HG02870 (cell line): ENCODE data around the gene DVL2.
A peak's percentile ranks its signal among the peaks of the same experiment; 100 is the strongest.
"Not testable (repeated sequence)": the region's sequence is repeated elsewhere in the genome, so short reads cannot be mapped to it uniquely, and the experiment has no call there.

Source experiments
- ATAC-seq: cut with Tn5 transposase; IDR thresholded peaks from one replicate; pipeline ENCODE4 v1.9.1; 2021; ENCODE audit warnings: mild to moderate bottlenecking, moderate library complexity; ENCODE audit not compliant: unreplicated experiment

DVL2 gene

DNA sequence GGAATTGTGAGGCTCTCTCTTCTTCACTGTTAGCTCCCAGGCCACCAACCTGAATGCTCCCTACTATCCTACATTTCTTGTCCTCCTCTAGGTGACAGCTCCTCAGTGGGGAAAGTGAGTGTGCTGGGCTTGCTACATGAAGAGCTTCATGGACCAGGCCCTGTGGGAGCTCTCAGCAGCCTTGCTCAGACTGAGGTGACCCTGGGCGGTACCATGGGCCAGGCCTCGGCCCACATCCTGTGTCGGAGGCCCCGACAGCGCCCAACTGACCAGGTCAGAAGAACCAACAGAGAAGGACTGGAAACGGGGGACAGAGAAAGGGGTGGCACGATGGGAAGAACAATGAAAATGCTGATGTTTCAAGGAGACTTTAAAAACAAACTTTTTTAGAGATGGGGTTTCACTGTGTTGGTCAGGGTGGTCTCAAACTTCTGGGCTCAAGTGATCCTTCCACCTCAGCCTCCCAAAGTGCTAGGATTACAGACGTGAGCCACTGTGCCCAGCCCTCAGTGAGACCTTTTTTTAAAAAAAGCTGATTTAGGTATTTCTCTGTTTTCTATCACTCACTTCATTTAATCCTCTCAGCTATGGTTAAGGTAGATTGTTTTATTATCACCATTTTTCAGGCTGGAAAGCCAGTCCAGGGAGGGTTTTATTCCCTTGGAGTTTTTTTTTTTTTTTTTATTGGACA lies 22.6 kb upstream of the DVL2 start:
- no peak for ATAC-seq

DNA sequence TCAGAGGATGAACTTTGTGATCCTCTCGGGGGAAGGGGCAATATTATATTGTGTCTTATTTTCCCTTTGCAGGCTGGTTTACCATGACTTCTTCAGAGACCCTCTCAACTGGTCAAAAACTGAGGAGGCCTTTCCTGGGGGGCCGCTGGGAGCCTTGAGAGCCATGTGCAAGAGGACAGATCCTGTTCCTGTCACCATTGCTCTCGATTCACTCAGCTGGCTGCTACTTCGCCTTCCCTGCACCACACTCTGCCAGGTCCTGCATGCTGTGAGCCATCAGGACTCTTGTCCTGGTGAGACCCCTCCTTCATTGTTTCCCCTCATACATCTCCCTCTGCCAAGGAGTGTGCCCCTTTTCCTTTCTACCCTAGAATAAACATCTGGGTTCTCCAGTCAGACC lies 20.2 kb upstream of the DVL2 start:
- no peak for ATAC-seq

DNA sequence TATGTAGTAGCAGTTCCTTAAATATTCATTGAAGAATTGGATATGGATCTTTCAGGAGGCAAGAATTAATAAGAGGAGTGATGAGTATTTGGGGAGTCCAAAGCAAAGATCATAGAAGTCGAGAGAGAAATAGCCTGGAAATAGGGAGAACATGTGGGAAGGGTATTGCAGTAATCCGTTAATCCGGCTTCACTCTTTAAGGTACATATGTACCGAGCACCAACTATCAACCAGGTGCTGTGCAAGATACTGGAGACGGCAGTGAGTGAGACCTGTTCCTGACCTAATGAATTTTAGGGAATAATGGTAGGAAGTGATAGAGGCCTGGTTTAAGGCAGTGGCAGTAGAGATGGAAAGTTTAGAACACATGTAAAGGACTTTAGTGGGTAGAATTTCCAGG lies 18.8 kb upstream of the DVL2 start:
- no peak for ATAC-seq

DNA sequence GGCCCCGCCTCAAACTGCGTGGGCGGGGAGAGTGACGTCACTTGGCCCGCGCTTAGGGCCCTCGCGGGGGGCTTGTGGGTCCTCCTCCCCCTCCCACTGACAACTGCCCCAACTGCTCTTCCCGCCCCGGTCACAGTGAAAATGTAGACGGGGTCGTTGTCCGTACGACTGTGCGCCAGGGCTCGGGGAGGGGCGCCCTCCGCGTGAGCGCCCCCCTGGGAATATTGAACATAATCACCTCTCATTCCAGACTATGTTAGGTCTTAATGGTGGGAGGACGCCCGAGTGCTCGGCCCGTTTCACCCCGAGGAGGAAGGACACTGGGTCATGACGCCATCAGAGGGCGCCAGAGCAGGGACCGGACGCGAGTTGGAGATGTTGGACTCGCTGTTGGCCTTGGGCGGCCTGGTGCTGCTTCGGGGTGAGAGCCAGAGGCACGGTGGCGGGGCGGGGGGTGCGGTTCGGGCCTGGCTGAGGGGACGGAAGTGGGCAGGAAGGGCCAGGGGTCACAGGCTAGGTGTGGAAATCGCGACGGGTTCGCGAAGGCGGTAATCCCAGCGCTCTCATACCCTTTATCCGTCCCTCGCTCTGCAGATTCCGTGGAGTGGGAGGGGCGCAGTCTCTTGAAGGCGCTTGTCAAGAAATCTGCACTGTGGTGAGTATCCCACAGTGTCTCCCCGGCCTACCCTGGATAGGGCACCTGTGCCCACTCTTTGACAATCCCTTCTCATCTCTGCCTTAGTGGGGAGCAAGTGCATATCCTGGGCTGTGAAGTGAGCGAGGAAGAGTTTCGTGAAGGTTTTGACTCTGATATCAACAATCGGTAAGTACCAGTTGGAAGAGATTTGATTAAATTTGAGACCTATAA lies 18.1 kb upstream of the DVL2 start, which contains the start of gene ELP5:
Gene ELP5 (plus strand): TSS at position 40 of the 868 bp plus-strand sequence. CDS start 336 bp downstream, at position 376.
- peak; percentile 36 for ATAC-seq

DNA sequence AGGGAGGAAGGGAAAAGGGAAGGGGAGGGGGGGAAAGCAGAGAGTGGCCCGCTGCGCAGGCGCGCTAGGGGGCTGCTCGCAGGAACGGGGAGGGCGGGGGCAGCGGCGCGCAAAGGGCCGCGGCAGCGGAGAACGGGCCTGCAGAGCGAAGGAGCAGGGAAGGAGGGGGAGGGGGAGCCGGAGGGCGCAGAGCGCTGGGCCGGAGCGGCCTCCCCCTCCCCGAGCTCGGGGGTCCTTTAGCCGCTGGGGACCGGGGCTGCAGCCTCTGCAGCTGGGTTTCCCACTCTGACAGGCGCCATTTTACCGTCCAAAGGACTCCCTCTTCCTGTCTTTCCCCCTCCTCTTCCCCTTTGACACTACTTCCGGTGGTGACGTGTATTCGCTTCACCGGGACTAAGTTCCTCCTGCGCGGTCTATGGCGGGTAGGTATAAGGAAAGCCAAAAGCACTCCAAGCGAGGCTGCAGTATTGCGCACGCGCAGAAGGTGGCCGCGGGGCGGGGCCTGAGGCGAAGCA lies 17.4 kb upstream of the DVL2 start, which contains the start of gene CTDNEP1:
Gene CTDNEP1 (minus strand): TSS at position 74 of the 515 bp plus-strand sequence. CDS start 438 bp downstream, outside the sequence.
- peak; percentile 83 for ATAC-seq

DNA sequence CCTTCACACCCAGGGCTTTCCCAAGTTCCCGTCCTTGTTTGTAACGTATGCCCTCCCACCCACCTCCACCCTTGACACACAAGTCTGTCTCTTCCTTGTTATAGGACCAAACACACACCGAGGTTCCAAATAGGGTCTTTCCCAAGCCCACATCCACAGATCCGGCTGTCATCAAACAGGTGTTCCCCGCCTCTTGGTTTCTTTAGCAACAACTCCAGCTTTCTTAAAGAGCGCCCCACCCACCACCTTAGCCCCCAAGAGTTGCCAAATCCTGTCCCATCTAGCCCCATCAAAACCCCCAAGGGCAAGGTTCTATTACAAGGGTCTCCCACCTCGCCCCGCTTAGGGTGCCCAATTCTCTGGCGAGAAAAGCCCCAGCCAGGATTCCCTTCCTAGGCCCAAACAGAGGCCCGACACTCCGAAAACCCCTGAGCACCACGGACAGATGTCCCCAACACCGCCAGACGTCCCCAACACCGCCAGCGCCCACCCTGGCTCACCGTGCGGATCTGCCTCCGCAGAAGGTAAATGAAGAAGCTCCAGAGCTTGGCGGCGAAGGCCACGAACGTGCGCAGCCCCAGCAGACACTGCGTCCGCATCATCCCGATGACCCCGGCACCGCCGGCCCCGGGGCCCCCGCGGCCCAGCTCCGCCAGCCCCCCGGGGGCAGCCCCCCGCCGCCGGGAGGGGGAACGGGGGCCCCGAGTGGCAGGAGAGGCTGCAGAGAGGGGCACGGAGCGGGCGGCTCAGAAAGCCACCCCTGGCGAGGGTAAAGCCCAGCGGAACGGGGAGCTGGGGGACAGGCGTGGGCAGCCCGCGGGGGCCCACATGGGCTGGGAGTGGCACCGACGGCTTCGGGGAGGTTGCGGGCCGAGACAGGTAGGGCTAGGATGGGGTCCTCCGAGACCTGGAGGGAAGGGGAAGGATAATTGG lies 16.6 kb upstream of the DVL2 start:
- ATAC-seq: no peak

DNA sequence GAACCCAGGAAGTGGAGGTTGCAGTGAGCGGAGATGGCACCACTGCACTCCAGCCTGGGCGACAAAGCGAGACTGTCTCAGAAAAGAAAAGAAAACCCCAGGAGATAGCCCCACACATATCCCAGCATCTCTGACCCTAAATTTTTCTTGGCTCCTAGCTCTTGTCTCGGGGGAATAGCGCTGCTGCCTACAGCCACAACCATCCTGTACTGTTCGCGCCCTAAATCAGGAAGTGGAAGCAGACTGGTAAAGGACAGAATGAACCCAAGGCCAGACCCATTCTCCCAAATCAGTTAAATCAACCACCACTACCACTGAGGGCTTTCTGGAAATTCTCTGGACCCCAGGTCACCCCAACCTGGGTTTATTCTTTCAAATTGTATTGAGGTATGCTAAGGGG lies 15.5 kb upstream of the DVL2 start:
- ATAC-seq: no peak

DNA sequence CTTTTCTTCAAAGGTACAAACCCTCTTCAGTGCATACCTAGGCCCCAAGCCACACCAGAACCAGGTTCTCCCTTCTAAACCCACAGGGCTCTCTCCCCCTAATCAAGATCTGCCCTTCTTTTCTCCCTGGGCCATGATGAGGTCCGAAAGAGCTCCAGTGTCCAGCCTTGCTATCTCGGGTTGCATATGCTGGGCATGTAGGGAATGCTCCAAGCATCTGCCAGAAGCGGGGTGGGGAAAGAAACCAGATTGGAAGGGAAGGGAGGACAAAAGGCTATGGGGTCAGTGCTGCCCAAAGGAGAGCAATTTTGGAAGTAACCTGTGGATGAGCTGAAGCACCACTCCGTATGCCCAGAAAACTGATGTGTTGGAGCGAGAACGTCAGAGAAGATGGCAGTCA lies 14.9 kb upstream of the DVL2 start:
- no peak for ATAC-seq

DNA sequence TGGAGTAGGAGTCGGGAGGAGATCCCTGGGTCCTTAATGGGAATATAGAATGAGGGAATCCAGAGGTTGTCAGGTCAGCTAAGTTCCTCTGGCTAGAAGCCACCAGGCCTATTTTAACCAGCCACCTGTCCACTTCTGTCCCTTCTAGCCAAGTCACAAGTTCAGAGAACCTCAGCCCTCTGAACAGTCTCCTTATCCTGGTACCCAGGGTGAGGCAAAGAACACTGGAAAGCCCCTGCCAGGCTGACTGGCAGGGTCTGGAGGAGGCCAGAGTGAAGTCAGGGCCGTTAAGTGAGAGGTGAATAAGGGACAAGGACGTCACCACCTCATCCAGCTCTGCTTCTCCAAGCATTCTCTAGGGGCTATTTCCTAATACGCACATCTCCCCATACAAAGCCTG lies 14.5 kb upstream of the DVL2 start:
- ATAC-seq: no peak

DNA sequence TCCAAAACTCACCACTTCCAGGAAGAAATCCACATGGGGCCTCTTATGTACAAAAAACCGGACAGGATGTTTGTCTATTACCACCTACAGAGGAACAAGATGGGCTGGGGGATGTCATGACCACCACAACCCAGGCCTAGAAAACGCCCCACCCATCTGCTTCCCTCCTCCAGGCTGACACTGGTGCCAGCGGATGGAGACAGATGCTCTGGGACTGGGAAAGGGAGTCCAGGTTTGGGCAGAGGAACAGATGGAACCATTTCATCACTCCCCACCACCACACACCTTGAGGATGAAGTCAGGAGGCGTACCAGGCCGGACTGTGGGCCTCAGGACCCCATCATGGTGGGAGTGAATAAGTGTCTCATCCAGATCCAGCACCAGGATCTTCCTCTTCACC lies 12.5 kb upstream of the DVL2 start:
- ATAC-seq: no peak

DNA sequence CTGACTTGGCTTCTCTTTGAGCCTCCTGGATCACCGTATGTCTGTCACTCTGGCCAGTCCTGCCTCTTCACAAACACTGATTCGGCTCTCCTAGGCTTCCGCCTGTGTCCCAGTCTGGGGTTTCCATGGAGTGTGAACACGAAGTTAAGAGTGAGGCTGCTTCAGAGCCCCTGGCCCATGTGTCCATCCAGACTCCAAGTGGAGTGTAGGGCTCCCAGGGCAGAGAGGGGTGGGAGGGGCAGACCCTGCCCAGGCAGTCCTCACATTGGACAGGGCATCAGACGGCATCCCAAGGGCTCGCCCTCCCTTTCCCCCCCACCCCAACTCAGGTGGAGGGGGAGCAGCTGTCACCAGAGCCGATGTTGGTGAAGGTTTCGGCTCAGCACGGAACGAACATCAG lies 9.5 kb upstream of the DVL2 start:
- ATAC-seq: not testable (repeated sequence)

DNA sequence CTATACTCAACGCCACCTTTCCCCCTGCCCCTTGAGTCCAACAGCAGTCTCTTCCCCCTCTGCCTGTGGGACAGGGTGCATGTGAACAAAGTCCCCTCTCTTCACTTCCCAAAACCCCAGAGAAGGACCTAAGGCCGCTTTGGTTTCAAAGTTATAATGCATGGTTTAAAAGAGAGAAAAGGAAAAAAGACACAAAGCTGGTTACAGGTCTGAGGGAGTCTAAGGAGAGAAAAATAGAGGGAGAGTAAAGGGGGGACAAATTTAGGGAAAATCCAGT lies 9.1 kb upstream of the DVL2 start:
- ATAC-seq: no peak

DNA sequence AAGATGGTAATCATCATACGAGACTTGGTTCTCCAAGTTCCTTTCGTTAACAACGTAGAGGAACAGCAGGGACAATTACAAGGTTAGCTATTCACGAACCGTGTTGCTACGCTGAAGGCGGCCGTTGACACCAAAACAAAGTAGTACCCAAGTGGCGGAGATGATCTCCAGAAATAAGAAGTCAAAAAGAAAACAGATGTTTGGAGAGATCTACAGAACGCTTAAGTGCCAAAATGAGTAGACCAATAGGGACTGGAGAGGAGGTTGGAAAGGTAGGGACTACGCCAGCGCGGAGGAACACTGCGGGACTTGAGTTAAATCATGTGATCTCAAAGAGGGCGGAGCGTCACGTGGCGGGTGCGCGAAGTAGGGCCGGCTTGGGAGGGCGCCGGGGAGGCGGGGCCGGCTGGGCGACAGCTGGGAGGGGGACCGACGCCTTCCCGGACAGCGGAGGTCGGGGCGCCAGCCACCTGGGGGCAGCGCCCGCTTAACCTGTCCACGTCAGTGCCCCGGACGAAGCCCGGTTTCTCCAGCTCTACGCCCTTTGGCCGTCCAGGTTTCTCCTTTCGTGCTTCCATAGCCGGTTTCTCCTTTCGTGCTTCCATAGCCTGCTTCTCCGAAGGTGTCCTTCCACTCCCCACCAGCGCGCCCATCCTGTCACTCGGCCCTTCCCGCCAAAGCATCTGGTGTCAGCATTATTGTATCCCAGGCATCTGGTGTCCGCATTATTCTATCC lies 8.6 kb upstream of the DVL2 start:
- peak; percentile 30 for ATAC-seq

DNA sequence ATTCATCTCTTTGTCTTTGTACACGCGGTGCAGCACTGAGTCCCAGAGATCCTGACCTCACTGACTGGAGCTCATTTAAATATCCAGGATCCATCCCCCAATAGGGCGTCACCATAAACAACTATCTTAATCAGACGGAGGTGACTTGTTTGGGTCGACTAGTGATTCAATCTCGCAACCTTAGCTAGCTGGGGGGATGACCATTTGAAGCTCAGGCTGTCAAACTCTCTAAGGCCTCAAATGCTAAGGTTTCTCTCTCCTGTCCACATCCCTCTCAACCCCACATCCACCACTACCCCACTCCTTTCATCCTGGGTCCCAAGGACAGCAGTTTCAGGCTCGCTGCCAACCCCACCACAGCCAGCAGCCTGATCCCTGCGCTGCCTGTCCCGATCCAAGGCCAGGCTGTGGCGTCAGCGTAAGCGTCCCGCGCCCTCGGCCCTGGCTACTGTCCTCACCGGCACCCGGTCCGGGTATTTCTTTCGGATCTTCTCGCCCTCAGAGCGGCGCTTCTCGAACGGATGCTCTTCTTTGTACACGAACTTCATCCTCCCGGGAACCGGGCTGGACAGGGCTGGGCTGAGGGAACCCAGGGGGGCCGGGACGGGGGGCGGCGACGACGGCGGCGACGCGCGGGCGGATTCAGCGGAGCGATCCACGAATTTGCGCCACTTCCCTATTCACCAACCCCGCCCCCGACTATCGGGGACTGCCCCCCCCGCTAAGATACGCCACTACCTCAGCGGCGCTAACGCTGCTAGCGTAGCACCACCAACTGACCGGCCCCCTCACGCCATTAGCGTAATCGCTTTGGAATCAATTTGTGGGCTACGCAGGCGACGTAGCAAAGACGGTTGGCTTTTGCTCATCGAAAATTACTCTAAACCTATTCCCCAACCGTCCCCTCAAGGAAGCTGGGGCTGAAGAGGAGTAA lies 7.7 kb upstream of the DVL2 start, which contains the start of gene GABARAP:
Gene GABARAP (minus strand): TSS at position 667 of the 934 bp plus-strand sequence. CDS start 119 bp downstream, at position 548.
- ATAC-seq: peak; percentile 25

DNA sequence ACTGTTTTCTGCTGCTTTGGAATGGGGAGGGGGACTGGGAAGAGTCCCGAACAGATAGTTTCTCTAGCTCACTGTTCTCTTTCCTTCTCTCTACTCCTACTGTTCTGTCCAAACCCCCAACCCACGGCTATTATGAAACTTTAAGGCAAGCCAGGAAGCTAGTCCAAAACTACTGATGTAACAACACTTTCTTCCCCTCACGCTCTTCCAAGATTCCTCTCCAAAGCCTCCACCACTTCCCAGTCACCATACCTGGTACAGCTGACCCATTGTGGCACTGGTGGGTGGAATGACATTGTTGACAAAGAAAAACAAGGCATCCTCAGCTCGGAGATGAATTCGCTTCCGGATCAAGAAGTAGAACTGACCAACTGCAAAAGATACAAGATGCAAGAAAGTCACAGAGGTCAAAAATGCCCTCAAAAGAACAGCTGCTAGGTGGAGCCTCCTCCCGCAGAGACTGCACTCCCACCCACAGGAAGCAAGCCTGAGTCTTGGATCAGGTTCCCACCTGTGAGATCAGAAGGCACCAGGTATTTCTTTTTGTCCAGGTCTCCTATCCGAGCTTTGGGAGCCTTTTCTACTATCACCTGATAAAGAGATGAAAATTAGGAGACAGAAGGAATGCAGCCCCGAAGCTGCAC lies 6.9 kb upstream of the DVL2 start:
- no peak for ATAC-seq

DNA sequence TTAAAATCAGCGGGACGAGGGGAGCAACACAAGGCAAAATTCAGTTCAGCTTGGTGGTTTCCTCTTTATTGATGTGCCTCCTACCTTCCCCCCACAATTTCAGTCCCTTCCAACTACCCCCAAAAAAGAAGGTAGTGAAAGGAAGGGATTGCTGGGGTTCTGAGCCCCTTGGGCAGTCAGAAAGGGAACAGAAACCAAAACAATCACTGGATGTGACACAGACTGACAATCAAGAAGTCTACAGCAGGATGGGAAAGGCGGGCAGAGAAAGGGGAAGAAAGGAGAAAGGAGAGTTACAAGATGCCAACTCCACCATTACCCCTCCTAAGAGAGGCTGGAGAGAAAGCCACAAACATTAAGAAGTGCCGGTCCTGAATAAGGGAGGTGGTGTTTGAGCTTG lies 6.1 kb upstream of the DVL2 start:
- no peak for ATAC-seq

DNA sequence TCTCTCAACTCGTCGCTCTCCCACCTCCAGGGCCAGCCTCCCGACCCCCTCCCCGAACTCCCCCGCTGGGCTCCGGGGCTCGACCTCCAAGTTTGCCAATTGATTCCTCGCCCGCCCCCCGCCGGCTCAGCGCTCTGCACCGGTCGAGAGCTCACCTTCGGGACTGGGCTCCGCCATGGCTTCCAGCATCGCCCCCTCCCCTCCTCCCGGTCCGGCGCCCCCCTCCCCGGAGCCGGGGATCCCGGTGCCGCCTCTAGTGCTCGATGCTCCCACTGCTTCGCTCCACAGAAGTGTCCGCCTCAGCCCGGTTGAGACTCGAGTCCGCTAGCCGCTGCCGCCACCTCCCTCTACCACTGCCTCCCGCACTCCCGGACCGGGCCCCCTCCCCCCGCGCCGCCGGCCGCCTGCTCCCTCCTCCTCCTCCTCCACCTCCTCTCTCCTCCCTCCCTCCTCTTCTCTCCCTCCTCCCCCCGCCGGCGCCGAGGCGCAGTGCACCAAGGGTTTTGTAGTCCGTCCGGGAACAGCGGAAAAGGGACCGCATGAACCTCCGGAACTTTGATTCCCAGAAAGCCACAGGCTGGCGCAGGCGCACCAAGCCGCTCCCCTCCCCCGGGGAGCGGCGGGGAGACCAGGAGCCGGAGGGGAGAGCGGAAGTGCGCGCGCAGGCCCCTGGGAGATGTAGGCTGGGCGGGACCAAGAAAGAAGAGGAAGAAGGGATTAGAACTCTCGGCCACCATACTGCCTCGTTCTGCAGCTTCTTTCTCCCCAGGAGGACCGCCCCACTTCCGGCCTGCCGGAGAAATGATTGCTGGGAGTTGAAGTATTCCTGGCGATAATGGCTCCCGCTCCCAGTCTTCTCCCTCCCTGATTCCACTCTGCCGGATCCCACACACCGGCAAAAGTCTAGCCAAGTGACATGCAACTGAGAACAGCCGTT lies 5.0 kb upstream of the DVL2 start, which contains the start of gene PHF23:
Gene PHF23 (minus strand): TSS at position 367 of the 937 bp plus-strand sequence. CDS start 178 bp downstream, at position 189.
- ATAC-seq: peak; percentile 56
